Occipital lobe (tissue), 2 donors: Measurements from ENCODE around the gene ANO9. TPM values are rescaled to one million over a fixed set of nuclear protein-coding genes. Genes with fewer than 3 reads are reported as not detected.

Source experiments
- DNase-seq: peaks from one replicate; lab custom pipeline; 2025; lab: John Stamatoyannopoulos, UW
- total RNA-seq: library from RNA; depleted of rRNA; stranded (reverse); fragments of >200 nt; gene quantifications from one replicate; pipeline ENCODE4 v1.2.3, GENCODE V29; 2014

ANO9 gene, protein sequence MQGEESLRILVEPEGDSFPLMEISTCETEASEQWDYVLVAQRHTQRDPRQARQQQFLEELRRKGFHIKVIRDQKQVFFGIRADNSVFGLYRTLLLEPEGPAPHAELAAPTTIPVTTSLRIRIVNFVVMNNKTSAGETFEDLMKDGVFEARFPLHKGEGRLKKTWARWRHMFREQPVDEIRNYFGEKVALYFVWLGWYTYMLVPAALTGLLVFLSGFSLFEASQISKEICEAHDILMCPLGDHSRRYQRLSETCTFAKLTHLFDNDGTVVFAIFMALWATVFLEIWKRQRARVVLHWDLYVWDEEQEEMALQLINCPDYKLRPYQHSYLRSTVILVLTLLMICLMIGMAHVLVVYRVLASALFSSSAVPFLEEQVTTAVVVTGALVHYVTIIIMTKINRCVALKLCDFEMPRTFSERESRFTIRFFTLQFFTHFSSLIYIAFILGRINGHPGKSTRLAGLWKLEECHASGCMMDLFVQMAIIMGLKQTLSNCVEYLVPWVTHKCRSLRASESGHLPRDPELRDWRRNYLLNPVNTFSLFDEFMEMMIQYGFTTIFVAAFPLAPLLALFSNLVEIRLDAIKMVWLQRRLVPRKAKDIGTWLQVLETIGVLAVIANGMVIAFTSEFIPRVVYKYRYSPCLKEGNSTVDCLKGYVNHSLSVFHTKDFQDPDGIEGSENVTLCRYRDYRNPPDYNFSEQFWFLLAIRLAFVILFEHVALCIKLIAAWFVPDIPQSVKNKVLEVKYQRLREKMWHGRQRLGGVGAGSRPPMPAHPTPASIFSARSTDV
- not detected for total RNA-seq

DNA sequence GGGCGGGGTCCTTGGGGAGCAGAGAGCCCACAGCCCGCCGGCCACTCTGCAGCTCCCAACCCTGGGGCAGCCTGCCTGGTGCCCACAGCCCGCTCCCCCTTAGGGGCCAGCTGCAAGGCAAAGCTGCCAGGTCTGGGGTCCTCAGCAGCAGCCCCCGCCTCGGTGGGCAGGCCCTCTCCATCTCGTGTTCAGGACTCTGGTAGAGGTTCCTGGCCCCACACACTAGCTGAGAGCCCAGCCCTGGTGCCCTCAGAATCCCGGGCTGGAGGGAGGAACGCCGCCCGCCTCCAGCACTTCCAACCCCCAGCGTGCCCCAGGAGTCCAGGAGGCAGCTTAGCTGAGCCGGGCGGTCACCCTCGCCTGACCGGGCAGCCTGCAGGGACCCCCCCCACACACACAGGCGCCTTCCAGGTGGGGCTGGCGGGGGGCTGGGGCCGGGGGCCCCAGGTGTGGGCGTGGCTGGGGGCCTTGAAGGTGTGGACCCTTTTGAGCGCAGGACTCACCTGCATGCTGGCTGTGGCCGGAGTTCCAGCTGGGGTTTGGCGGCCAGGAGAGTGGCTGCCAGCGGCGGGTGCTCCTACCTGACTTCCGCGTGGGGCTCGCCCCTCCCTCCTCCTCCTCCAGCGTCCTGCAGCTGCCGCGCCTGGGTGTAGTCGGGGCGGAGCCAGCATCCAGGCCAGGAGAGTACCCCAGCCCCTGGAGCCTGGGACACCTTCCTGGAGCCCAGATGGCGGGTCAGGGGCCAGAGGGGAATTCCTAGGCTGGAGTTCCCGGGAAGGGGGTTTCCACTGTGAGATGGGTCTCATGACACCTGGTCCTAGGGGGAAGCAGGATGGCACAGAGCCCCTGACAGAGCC is at the start of gene ANO9:
TSS of gene ANO9 (minus strand) at position 594 of the 857 bp plus-strand sequence. CDS start at position 509, 85 bp downstream.
- DNase-seq = no peak

- DNase-seq = no peak
Measured at GRCh38 chr11:491358-491757, 49.5 kb upstream of the ANO9 start.

DNA sequence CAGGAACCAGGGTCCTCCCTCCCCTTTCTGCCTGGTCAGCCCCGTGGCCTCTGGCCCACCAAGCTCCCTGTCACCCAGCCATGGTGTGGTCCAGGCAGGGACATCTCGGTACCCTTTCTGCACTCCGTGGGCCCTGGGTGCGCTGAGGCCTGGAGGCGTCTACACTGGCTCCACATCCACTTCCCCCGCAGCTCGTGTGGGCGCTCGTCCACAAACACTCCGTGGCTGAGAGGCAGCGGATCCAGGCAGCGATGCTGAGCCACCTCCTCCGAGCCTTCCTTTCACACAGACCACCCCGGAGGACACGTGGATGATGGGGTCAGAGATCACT is 49.1 kb upstream of the ANO9 start:
- no peak for DNase-seq

- DNase-seq = no peak
Measured at GRCh38 chr11:490186-490929, 48.5 kb upstream of the ANO9 start.

- no peak for DNase-seq
Measured at GRCh38 chr11:489610-490185, 47.9 kb upstream of the ANO9 start.

- no peak for DNase-seq
Measured at GRCh38 chr11:488992-489391, 47.2 kb upstream of the ANO9 start.

GRCh38 chr11:488579-488978 is 46.8 kb upstream of the ANO9 start:
- DNase-seq = no peak

DNA sequence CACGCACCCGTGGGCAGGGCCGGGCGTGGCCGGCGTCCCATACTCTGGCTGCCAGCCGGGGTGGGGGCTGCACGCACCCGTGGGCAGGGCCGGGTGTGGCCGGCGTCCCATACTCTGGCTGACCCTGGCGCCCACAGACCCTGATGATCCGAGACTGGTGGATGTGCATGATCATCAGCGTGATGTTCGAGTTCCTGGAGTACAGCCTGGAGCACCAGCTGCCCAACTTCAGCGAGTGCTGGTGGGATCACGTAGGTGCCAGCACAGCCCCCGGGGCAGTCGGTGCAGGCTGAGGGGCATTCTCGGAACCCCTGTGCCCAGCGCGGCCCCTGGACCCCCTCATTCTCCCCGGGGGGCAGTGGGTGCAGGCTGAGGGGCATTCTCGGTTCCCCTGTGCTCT is 46.3 kb upstream of the ANO9 start:
- DNase-seq = no peak

DNA sequence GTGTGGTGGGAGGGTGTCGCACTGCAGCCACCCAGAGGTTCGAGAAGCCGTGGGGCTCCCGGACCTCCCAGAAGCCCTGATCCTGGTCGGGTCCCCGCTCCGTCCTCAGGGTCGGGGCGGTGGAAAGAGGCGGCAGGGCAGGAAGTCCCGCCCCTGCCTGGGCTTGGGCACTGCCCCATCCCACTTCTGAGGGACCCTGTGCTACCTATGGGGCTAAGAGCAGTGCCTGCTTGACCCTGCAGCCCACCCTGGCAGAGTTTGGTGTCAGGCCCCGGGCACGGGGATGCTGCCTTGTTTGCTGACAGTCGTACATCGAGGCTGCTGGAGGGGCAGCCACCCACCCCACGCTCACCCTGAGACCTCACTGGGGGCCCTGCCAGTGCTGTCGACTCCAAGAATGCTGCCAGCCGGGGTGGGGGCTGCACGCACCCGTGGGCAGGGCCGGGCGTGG is 45.8 kb upstream of the ANO9 start:
- DNase-seq = no peak

DNA sequence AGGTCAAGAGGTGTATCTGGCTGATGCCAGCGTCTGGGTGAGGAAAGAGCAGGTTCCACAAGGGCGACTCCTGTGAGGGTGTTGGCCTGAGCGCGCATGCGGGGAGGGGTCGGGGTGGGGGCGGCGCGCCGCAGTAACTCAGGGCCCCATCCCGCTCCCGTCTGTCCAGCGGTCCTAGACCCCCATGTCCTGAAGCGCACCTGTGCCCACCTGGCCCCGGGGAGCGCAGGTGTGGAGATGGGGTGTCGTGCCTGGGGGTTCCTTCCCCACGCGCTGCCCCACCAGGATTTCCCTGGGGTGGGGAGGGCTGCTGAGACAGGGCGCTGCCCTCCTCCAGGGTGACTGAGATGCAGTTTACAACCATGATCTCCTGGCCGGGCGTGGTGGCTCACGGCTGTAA is 44.4 kb upstream of the ANO9 start:
- DNase-seq = no peak

DNA sequence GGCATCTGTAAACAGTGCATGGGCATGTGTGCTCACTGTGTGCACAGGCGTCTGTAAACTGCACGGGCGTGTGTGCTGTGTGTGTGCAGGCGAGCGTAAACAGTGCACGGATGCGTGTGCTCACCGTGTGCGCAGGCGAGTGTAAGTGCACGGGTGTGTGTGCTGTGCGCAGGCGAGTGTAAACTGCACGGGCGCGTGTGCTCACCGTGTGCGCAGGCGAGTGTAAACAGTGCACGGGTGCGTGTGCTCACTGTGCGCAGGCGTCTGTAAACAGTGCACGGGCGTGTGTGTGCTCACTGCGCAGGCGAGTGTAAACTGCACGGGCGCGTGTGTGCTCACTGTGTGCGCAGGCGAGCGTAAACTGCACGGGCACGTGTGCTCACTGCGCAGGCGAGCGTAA is 42.8 kb upstream of the ANO9 start:
- no peak for DNase-seq

DNA sequence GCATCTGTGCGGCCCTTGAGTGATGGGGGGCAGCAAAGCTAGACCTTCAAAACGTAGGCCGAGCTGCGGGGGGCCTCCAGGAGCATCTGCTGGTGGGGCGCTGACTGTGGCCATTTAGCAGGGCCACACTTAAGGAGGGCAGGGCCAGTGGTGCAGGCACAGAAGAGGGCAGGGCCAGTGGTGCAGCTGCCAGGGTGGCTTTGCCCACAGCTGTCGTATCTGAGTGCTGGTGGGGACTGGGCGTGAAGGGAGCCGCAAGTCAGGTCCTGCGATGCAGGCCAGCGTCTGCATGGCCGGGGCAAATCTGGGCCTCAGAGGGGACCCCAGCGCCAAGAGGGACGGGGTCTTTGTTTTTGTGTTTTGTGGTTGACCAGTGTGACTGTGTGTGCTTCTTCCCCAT is 37.5 kb upstream of the ANO9 start:
- DNase-seq = no peak

DNA sequence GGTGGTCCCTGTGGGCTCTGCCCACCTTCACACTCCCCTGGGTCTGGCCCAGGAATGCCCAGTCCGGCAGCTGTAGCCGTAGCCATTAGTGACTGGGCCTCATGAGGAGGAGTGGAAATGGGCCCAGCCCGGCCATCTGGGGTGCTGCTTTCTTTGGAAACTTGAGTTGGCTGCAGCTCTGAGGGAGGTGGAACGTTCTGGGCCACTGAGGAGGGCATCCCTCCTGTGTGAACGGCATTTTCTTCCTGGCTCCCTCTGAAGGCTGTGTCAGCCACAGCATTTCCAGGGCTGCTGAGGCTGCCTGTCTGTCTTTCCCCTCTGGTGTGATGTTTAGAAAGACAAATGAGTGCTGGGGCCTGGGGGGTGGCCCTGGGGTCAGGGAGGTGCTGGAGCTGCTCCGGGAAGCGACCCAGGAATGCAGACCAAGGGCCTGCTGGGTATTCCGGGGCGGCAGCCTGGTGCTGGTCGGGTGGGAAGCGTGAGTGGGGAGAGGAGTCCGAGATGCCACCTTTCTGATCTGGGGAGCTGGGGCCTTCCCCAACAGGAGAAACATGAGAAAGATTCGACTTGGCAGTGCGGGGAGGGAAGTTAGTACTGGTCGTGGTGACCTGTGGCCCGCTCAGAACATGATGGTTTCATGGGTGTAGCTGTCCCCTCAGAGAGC is 35.4 kb upstream of the ANO9 start:
- no peak for DNase-seq

- no peak for DNase-seq
Measured at GRCh38 chr11:476416-476815, 34.6 kb upstream of the ANO9 start.

GRCh38 chr11:475941-476340 is 34.1 kb upstream of the ANO9 start:
- DNase-seq = no peak

- no peak for DNase-seq
Measured at GRCh38 chr11:474914-475506, 33.2 kb upstream of the ANO9 start.

GRCh38 chr11:473962-474785 is 32.4 kb upstream of the ANO9 start:
- DNase-seq = no peak

DNA sequence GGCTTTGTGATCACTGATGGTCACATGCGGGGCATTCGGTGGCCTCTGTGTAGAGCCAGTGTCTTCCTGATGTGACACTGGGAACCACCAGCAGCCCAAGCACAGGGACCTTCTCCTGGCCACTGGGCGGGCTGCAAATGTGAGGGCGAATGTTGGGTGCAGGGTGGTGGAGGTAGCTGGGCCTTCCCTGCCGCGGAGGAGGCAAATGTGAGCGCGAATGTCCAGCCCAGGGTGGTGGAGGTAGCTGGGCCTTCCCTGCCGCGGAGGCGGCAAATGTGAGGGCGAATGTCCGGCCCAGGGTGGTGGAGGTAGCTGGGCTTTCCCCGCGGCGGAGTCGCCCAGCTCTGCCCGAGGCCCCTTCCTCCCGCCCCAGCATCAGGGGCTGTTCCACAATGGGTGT is 31.6 kb upstream of the ANO9 start:
- DNase-seq = no peak

DNA sequence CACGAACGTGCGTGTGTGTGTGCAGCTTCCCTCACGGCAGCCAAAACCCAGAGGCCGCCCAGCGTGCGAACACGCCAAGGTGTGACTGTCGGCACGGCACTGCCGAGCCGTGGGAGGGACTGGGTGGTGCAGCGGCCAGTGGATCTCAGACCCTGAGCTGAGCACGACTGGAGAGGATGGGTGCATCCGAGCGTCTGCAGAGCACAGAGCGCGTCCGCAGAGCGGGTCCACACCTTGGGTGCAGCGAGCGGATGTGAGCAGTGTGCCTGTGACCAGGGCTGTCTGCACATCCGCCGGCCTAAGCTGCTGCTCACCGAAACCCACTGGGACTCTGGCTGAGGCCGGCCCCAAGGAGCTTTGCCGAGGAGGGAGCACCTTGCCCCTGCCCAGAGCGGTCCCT is 31.0 kb upstream of the ANO9 start:
- DNase-seq = no peak
